Activated effector memory CD4-positive, alpha-beta T cell treated with Interleukin-2 at 50 U/mL for 16 hours (primary cell): ENCODE measurements around the gene TERB2.
"Not testable (repeated sequence)": the region's sequence is repeated elsewhere in the genome, so short reads cannot be mapped to it uniquely, and the experiment has no call there.

Experiments used
- DNase-seq: peaks from one replicate; pipeline ENCODE4 v3.0.0-alpha.2; 2020

TERB2 gene

GRCh38 chr15:44956388-44956787 lies at the start of gene TERB2:
Gene TERB2, plus strand, starts transcription at chr15:44956687. Its CDS starts 32 bp downstream, at chr15:44956719.
- no peak for DNase-seq

- DNase-seq: no peak
Measured at GRCh38 chr15:44909423-44909822, 47.1 kb upstream of the TERB2 start.

- DNase-seq: no peak
Measured at GRCh38 chr15:44910981-44911625, 45.4 kb upstream of the TERB2 start.

- DNase-seq: not testable (repeated sequence)
Measured at GRCh38 chr15:44912186-44912585, 44.3 kb upstream of the TERB2 start.

- not testable (repeated sequence) for DNase-seq
Measured at GRCh38 chr15:44912974-44913448, 43.5 kb upstream of the TERB2 start.

- no peak for DNase-seq
Measured at GRCh38 chr15:44918136-44918535, 38.4 kb upstream of the TERB2 start.

GRCh38 chr15:44928658-44929057 lies 27.8 kb upstream of the TERB2 start:
- not testable (repeated sequence) for DNase-seq

GRCh38 chr15:44930283-44930682 lies 26.2 kb upstream of the TERB2 start:
- not testable (repeated sequence) for DNase-seq

- not testable (repeated sequence) for DNase-seq
Measured at GRCh38 chr15:44958302-44958701, 1.8 kb downstream of the TERB2 start.

- DNase-seq: no peak
Measured at GRCh38 chr15:44968475-44968874, 12.0 kb downstream of the TERB2 start.

- no peak for DNase-seq
Measured at GRCh38 chr15:44971036-44971435, 14.5 kb downstream of the TERB2 start.

- not testable (repeated sequence) for DNase-seq
Measured at GRCh38 chr15:44976183-44976582, 19.7 kb downstream of the TERB2 start.

GRCh38 chr15:44977781-44978180 lies 21.3 kb downstream of the TERB2 start:
- not testable (repeated sequence) for DNase-seq

- DNase-seq: not testable (repeated sequence)
Measured at GRCh38 chr15:44979617-44980339, 23.3 kb downstream of the TERB2 start.

GRCh38 chr15:44984144-44984543 lies 27.7 kb downstream of the TERB2 start:
- not testable (repeated sequence) for DNase-seq

- not testable (repeated sequence) for DNase-seq
Measured at GRCh38 chr15:44986346-44987055, 30.0 kb downstream of the TERB2 start.

- DNase-seq: not testable (repeated sequence)
Measured at GRCh38 chr15:44987711-44988110, 31.2 kb downstream of the TERB2 start.

- not testable (repeated sequence) for DNase-seq
Measured at GRCh38 chr15:44988184-44988869, 31.8 kb downstream of the TERB2 start.

- DNase-seq: not testable (repeated sequence)
Measured at GRCh38 chr15:44988870-44989219, 32.4 kb downstream of the TERB2 start.

GRCh38 chr15:44997632-44998031 lies 41.1 kb downstream of the TERB2 start:
- DNase-seq: not testable (repeated sequence)

- no peak for DNase-seq
Measured at GRCh38 chr15:44999105-44999504, 42.6 kb downstream of the TERB2 start.

GRCh38 chr15:45001180-45001579 lies 44.7 kb downstream of the TERB2 start:
- not testable (repeated sequence) for DNase-seq
